ENCODE data around the gene TGFB1I1. TPM values are rescaled to one million over a fixed set of nuclear protein-coding genes. Genes with fewer than 3 reads are reported as not detected.
A peak's percentile ranks its signal among the peaks of the same experiment; 100 is the strongest.

Gene TGFB1I1
- total RNA-seq, 1 experiment from 2014 or later, result 4.3 TPM

- DNase-seq (ENCODE audit: low spot score), result peak; percentile 43
- peak; percentile 4; the same call in 1 of the 2 replicates for ATAC-seq
- CTCF ChIA-PET, result interaction anchor here (1.6 kb wide), 1 partner anchor 12 kb away, joined by 5 read pairs; no protein-coding TSS in a partner anchor
- Mint-ChIP-seq H3K4me3 (no peak overlapping the region), H3K9me3 (no peaks in the 10 kb centered on the region), H3K36me3 (no peaks in the 10 kb centered on the region), H3K27me3 (ENCODE audit: low read depth) (peaks cover 92% of the 10 kb centered on the region), H3K27ac (no peak overlapping the region), H3K4me1 (peaks cover 8% of the 10 kb centered on the region)
- POLR2A ChIA-PET, result no interaction called here
- TF ChIP-seq GABPB1 (CRISPR knock-in tag; IDR thresholded peaks at IDR 0.05) (no peak), SMAD4 (CRISPR knock-in tag; IDR thresholded peaks at IDR 0.05) (no peak), IRF2 (CRISPR knock-in tag; IDR thresholded peaks at IDR 0.05; ENCODE audit: borderline replicate concordance, low read depth) (no peak), ZNF423 (CRISPR knock-in tag; IDR thresholded peaks at IDR 0.05) (no peak)
- TF ChIP-seq, protein P1, sequence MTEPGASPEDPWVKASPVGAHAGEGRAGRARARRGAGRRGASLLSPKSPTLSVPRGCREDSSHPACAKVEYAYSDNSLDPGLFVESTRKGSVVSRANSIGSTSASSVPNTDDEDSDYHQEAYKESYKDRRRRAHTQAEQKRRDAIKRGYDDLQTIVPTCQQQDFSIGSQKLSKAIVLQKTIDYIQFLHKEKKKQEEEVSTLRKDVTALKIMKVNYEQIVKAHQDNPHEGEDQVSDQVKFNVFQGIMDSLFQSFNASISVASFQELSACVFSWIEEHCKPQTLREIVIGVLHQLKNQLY (CRISPR knock-in tag; IDR thresholded peaks at IDR 0.05), result no peak
- TF ChIP-seq, protein P2, sequence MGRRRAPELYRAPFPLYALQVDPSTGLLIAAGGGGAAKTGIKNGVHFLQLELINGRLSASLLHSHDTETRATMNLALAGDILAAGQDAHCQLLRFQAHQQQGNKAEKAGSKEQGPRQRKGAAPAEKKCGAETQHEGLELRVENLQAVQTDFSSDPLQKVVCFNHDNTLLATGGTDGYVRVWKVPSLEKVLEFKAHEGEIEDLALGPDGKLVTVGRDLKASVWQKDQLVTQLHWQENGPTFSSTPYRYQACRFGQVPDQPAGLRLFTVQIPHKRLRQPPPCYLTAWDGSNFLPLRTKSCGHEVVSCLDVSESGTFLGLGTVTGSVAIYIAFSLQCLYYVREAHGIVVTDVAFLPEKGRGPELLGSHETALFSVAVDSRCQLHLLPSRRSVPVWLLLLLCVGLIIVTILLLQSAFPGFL (CRISPR knock-in tag; IDR thresholded peaks at IDR 0.05; ENCODE audit: borderline replicate concordance), result no peak
These were observed 12.7 kb downstream of the TGFB1I1 start for GRCh38 chr16:31484491-31485171.

GRCh38 chr16:31485571-31485970 lies 13.6 kb downstream of the TGFB1I1 start:
- POLR2A ChIA-PET, result no interaction called here

More at GRCh38 chr16:31485571-31485970, 13.6 kb downstream of the TGFB1I1 start:
- Mint-ChIP-seq H3K36me3 (peaks cover under 1% of the 10 kb centered on the region; the same call in 1 of the 2 replicates), H3K4me3 (0 out of 2 replicates have a peak overlapping the region, but pooled peaks have one; percentile 24), H3K27me3 (ENCODE audit: low read depth) (peaks cover 89% of the 10 kb centered on the region), H3K9me3 (no peaks in the 10 kb centered on the region), H3K27ac (no peak overlapping the region), H3K4me1 (peaks cover 8% of the 10 kb centered on the region)
- ATAC-seq (no peak), DNase-seq (ENCODE audit: low spot score) (no peak)
- CTCF ChIA-PET, result interaction anchor here (1.6 kb wide), 1 partner anchor 12 kb away, joined by 5 read pairs; no protein-coding TSS in a partner anchor
- TF ChIP-seq, protein P3, sequence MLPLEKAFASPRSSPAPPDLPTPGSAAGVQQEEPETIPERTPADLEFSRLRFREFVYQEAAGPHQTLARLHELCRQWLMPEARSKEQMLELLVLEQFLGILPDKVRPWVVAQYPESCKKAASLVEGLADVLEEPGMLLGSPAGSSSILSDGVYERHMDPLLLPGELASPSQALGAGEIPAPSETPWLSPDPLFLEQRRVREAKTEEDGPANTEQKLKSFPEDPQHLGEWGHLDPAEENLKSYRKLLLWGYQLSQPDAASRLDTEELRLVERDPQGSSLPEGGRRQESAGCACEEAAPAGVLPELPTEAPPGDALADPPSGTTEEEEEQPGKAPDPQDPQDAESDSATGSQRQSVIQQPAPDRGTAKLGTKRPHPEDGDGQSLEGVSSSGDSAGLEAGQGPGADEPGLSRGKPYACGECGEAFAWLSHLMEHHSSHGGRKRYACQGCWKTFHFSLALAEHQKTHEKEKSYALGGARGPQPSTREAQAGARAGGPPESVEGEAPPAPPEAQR (CRISPR knock-in tag; IDR thresholded peaks at IDR 0.05), result no peak
- no peak for TF ChIP-seq SOX15 (CRISPR knock-in tag; IDR thresholded peaks at IDR 0.05)
- no peak for TF ChIP-seq ZNF671 (CRISPR knock-in tag; IDR thresholded peaks at IDR 0.05)
- TF ChIP-seq, protein P4, sequence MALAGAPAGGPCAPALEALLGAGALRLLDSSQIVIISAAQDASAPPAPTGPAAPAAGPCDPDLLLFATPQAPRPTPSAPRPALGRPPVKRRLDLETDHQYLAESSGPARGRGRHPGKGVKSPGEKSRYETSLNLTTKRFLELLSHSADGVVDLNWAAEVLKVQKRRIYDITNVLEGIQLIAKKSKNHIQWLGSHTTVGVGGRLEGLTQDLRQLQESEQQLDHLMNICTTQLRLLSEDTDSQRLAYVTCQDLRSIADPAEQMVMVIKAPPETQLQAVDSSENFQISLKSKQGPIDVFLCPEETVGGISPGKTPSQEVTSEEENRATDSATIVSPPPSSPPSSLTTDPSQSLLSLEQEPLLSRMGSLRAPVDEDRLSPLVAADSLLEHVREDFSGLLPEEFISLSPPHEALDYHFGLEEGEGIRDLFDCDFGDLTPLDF (CRISPR knock-in tag; IDR thresholded peaks at IDR 0.05), result no peak
- no peak for TF ChIP-seq GRHL2 (CRISPR knock-in tag; IDR thresholded peaks at IDR 0.05; ENCODE audit: insufficient replicate concordance, severe bottlenecking)
- TF ChIP-seq NR1H2 (CRISPR knock-in tag; IDR thresholded peaks at IDR 0.05), result no peak
- TF ChIP-seq, protein P5, sequence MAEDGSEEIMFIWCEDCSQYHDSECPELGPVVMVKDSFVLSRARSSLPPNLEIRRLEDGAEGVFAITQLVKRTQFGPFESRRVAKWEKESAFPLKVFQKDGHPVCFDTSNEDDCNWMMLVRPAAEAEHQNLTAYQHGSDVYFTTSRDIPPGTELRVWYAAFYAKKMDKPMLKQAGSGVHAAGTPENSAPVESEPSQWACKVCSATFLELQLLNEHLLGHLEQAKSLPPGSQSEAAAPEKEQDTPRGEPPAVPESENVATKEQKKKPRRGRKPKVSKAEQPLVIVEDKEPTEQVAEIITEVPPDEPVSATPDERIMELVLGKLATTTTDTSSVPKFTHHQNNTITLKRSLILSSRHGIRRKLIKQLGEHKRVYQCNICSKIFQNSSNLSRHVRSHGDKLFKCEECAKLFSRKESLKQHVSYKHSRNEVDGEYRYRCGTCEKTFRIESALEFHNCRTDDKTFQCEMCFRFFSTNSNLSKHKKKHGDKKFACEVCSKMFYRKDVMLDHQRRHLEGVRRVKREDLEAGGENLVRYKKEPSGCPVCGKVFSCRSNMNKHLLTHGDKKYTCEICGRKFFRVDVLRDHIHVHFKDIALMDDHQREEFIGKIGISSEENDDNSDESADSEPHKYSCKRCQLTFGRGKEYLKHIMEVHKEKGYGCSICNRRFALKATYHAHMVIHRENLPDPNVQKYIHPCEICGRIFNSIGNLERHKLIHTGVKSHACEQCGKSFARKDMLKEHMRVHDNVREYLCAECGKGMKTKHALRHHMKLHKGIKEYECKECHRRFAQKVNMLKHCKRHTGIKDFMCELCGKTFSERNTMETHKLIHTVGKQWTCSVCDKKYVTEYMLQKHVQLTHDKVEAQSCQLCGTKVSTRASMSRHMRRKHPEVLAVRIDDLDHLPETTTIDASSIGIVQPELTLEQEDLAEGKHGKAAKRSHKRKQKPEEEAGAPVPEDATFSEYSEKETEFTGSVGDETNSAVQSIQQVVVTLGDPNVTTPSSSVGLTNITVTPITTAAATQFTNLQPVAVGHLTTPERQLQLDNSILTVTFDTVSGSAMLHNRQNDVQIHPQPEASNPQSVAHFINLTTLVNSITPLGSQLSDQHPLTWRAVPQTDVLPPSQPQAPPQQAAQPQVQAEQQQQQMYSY (CRISPR knock-in tag; IDR thresholded peaks at IDR 0.05), result no peak
- no peak for TF ChIP-seq NFE2L1 (CRISPR knock-in tag; IDR thresholded peaks at IDR 0.05)
- no peak for TF ChIP-seq ZNF219 (CRISPR knock-in tag; IDR thresholded peaks at IDR 0.05; ENCODE audit: borderline replicate concordance)
- no peak for TF ChIP-seq RORB (CRISPR knock-in tag; IDR thresholded peaks at IDR 0.05)
- no peak for TF ChIP-seq FOXP4 (CRISPR knock-in tag; IDR thresholded peaks at IDR 0.05)
- TF ChIP-seq, protein P6, sequence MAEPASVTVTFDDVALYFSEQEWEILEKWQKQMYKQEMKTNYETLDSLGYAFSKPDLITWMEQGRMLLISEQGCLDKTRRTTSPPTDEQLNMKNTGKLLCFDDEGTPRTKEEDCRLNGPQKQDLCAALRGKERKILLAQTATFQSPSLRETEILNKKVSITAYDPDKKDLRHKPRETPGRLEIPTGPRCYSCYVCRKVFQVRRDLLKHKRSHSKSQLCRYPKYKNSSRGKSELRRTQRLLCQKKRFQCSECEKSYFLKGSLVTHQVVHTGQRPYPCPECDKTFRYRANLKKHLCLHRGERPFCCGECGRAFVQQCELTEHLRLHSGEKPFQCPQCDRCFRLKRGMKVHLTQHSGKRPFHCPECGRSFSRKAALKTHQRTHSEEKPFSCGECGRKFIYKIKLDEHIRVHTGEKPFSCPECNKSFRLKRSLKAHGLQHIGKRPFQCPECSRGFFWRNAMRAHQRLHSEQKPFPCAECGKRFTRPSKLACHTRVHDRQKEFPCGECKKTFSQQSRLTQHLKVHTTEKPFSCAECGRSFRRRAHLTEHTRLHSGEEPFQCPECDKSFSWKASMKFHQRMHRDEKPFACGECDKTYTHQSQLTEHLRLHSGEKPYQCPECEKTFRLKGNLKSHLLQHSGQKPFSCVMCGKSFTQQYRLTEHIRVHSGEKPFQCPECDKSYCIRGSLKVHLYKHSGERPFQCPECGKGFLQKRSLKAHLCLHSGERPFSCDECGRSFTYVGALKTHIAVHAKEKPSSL (CRISPR knock-in tag; conservative IDR thresholded peaks at IDR 0.05), result no peak
- TF ChIP-seq PRRX2 (CRISPR knock-in tag; IDR thresholded peaks at IDR 0.05), result no peak
- no peak for TF ChIP-seq FOXJ3 (CRISPR knock-in tag; IDR thresholded peaks at IDR 0.05; ENCODE audit: borderline replicate concordance)
- no peak for TF ChIP-seq ELF4 (CRISPR knock-in tag; IDR thresholded peaks at IDR 0.05; ENCODE audit: low read depth)
- TF ChIP-seq FOXP1 (CRISPR knock-in tag; IDR thresholded peaks at IDR 0.05; ENCODE audit: borderline replicate concordance), result no peak

All from WTC11 (cell line).